Neural cell (in vitro differentiated cells): Measurements from ENCODE around the gene SLC25A21.

Source experiments
- EP300 ChIP-seq: fragments of 450-650 bp; conservative IDR thresholded peaks from 2 replicates; pipeline ENCODE4 v1.6.1; 2014; ENCODE audit warnings: antibody characterized with exemption, mild to moderate bottlenecking, moderate library complexity; ENCODE audit not compliant: poor library complexity, severe bottlenecking
- SMC3 ChIP-seq: fragments of 450-650 bp; conservative IDR thresholded peaks from 2 replicates; pipeline ENCODE4 v1.6.1; 2014; ENCODE audit warnings: antibody characterized with exemption, mild to moderate bottlenecking, moderate library complexity; ENCODE audit not compliant: poor library complexity

- no peak for TF ChIP-seq EP300
- no peak for TF ChIP-seq SMC3
Observed at GRCh38 chr14:36822685-36823084, 349.7 kb downstream of the SLC25A21 start.
